HG02678 (cell line): ENCODE data around the gene ZC3H12A.
"Not testable (repeated sequence)": the region's sequence is repeated elsewhere in the genome, so short reads cannot be mapped to it uniquely, and the experiment has no call there.

Source experiments
- ATAC-seq: cut with Tn5 transposase; IDR thresholded peaks from one replicate; pipeline ENCODE4 v1.9.1; 2021; ENCODE audit warnings: mild to moderate bottlenecking, moderate library complexity; ENCODE audit not compliant: unreplicated experiment

ZC3H12A gene

DNA sequence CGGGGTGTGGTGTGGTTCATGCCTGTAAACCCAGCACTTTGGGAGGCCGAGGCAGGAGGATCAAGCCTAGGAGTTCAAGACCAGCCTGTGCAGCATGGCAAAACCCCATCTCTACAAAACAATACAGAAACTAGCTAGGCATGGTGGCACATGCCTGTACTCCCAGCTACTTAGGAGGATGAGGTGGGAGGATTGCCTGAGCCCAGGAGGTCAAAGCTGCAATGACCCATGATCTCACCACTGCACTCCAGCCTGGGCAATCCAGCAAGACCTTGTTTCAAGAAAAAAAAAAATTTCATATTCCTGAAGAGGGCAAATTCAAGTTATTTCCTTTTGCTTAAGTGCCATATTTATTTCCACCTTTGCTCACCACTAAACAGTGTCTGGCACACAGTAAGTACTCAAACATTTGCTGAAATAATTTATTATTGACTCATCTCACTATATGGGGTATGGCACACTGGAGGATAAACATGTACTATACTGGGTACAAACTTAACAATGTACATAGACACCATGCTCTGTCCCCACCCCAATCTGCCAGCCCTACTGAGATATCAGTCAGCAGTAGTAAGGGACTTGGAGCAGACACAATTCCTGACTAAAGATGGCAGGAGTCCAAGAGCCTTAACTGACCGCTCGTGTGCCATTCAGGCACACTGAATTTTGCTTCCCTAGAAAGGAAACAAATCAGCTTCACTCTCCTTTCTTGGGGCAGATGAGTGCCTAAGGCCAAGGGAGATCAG lies 24.7 kb downstream of the ZC3H12A start:
- ATAC-seq = no peak

DNA sequence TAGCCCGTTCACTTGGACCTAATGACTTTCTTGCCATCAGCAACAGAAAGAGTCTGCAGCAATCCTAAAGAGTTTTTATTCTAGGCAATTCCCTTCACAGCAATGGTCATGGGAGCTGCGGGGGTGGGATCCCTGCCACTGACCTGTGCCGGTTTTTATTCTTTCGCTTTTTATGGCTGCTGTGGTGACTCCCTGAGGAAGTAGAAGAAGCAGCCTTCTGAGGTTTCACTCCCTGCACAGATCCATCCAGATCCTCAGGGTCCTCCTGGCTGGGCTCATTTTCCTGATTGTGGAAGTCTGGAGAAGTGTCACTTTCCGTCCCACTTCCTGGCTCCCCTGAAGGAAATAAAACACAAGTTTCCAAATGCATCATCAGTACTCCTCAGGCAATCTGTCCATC lies 27.3 kb downstream of the ZC3H12A start:
- no peak for ATAC-seq

DNA sequence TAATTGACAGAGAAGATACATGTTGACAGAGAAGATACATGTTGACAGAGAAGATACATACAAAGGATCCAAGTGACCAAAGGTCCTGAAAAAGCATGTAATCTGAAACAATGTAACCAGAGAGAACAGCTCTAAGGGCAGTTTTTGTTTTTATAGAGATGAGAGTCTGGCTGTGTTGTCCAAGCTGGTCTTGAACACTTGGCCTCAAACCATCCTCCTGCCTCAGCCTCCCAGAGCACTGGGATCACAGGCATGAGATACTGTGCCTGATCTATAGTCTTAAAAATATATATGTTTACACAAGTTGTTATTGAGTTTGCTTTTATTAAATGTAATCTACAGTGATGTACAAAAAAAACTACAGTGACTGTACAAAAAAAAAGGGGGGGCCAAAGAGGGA lies 27.7 kb downstream of the ZC3H12A start:
- ATAC-seq = no peak

DNA sequence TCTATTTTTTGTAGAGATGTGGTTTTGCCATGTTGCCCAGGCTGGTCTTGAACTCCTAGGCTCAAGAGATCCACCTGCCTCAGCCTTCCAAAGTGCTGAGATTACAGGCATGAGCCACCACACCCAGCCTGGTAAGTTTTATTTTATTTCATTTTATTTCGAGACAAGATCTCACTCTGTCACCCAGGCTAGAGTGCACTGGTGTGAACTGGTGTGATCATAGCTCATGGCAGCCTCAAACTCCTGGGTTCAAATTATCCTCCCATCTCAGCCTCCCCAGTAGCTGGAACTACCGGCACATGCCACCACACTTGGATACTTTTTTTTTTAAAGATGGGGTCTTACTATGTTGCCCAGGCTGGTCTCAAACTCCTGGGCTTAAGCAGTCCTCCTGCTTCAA lies 28.4 kb downstream of the ZC3H12A start:
- not testable (repeated sequence) for ATAC-seq

DNA sequence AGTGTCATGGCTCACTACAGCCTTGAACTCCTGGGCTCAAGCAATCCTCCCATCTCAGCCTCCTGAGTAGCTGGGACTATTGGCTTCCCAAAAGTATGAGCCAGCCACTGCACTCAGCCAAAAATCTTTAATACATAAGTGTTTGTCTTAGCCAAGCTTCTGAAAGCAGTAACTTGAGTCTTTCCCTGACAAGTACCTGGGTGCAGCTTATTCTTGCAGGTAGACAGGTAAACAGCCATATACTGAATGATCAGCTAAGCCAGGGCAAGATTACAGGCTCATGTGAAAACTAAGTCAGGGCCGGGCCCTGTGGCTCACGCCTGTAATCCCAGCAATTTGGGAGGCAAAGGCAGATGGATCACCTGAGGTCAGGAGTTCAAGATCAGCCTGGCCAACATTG lies 32.4 kb downstream of the ZC3H12A start:
- ATAC-seq = no peak

DNA sequence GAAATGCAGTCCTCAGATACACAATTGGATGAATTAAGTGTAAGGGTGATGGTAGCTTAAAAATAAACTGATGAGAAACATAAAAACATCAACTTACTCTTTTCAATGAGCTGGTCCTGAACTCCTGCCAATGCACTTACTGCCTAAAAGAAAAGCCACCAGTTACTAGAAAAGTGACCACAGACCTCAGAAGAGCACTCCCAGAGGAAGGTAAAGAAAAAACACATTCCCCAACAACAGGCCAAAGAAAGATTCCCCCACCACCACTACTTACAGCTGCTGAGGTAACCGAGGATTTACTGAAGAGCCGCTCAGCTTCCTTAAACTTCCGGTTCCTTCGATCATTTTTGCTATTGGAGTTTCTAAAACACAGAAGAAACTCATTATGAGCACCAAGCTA lies 34.8 kb downstream of the ZC3H12A start:
- ATAC-seq = no peak

DNA sequence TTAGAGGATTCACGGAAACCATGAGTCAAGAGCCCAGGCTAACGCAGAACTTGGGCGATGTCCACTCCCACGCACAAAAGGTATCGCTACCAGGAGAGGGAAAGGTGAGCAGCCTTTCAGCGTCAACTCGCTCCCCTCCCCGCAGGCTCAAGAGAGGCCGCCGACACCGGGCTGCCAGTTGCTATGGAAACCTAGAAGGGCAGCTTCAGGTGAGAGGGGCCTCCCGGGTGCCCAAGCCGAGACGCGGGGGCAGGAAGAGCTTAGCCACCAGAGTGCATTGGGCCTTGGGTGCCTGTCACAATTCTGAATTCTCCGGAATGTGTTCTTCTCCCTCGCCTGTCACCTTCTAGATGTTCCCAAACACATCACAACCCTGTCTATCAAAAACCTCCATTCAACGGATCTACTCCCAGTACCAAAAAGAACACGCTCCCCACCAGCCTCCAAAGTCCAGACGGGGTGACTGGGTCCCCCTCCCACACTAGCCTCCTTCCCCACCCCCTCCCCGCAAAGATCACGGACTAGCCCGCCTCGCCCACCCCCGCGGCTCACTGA lies 39.5 kb downstream of the ZC3H12A start:
- no peak for ATAC-seq

DNA sequence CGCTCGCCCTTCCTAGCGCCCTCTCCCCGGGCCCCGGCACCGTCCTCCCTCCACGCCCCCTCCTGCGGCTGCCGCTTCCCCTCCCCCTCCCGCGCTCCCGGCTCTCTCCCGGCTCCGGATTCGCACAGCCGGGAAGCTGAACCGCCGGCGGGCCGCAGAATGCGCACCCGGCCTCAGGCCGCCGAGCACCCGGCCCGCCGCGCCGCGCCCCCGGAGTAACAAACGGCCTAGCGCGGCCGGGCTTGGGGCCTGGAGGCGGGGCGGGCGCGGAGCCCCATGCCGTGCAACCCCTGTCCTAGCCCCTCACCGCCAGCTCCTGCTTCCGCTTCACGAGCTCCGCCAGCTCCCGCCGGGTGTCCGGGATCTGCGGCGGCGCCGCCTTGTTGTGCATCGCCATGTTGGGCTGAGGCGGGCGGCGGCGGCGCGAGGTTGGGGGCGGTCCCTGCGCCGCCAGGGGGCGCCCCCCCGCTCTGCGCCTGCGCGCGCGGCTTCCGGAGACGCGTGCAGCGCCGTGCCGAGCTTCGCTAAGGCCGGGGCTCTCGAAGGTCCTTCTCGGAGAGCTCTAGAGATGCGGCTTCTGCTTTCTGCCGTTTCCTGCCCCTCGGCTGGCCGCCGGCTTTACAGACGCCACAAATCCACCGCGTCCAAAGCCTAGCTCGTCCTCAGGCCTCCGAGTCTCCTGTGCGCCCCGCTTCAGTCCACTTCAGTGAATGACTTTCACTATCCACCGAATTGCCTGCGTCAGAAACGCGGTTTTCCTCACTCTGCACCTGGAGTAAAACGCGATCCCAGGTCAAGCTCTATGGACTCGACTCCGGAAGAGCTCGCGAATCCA lies 40.2 kb downstream of the ZC3H12A start, which contains the start of gene MEAF6:
MEAF6 (minus strand) TSS at position 417 of the 835 bp plus-strand sequence; CDS start at position 397, 20 bp downstream.
- ATAC-seq = peak; percentile 93

DNA sequence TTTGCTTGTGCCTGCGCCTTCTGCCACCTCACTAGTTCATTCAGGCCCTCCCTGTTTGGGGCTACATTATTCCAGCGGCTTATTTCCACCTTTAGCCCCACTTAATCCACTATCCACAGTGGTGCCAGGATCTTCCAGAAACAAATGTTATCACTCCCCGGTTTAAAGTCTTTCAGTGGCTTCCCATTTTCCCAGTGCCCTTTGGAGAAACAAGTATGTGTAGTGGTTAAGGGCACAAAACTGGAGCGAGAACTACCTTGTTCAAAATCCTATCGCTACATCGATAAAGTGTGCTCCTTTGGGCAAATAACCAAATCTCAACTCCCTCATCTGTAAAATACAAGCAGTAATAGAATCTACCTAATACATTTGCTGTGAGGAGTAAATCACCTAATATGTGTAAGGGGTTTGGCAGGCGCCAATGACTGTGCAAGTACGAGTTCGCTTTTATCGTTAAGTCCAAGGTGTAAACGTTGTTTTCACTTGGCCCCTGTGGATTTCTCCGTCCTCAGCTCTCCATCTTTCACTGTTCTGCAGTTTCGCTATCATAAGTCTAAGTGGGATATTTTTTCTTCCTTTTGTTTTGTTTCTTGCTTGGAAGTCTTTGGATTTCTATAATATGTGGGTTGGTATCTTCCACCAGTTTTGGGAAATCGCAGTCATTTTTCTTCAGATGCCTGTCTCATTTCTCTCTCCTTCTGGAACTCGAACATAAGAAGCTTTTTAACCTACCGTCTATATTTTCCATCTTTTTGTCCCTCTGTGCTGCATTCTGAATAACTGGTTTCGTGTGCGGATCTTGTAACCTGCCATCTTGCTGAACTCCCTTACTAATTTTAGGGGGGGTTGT lies 41.0 kb downstream of the ZC3H12A start:
- no peak for ATAC-seq

DNA sequence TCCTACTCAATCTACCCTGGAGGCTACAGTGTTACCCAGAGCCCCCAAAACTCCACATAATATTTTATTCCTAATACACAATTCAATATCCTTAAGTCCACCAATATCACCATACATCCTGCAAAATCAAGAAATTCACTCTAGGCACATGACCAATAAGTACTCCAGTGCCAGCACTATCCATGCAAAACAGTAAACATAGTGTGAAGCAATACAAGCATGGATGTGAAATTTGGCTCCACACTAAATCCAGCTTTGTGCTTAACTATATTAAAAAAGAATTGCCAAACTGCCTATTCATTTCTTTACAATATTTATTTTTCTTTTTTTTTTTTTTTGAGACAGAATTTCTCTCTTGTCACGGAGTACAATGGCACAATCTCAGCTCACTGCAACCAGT lies 43.2 kb downstream of the ZC3H12A start:
- ATAC-seq = no peak

DNA sequence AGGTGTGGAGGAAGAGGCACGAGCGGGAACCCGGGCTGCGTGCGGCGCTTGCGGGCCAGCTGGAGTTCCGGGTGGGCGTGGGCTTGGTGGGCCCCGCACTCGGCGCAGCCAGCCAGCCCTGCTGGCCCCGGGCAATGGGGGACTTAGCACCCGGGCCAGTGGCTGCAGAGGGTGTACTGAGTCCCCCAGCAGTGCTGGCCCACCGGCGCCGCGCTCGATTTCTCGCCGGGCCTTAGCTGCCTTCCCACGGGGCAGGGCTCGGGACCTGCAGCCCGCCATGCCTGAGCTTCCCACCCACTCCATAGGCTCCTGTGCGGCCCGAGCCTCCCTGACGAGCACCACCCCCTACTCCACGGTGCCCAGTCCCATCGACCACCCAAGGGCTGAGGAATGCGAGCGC lies 43.9 kb downstream of the ZC3H12A start:
- ATAC-seq = not testable (repeated sequence)

DNA sequence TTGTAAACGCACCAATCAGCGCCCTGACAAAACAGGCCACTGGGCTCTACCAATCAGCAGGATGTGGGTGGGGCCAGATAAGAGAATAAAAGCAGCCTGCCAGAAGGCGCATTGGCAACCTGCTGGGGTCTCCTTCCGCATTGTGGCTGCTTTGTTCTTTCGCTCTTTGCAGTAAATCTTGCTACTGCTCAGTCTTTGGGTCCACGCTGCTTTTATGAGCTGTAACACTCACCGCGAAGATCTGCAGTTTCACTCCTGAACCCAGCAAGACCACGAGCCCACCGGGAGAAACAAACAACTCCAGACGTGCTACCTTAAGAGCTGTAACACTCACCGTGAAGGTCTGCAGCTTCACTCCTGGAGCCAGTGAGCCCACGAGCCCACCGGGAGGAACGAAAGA lies 44.5 kb downstream of the ZC3H12A start:
- ATAC-seq = not testable (repeated sequence)

DNA sequence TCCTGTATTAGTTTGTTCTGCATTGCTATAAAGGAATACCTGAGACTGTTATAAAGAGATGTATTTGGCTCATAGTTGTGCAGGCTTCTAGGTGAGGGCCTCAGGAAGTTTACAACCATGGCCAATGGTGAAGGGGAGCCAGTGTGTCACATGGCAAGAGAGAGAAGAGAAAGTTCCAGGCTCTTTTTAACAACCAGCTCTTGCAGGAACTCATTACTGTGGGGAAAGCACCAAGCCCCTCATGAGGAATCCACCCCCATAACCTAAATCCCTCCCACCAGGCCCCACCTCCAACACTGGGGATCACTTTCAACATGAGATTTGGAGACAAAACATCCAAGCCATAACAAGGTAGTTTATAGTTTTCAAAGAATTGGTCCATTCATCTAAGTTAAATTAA lies 45.2 kb downstream of the ZC3H12A start:
- no peak for ATAC-seq

DNA sequence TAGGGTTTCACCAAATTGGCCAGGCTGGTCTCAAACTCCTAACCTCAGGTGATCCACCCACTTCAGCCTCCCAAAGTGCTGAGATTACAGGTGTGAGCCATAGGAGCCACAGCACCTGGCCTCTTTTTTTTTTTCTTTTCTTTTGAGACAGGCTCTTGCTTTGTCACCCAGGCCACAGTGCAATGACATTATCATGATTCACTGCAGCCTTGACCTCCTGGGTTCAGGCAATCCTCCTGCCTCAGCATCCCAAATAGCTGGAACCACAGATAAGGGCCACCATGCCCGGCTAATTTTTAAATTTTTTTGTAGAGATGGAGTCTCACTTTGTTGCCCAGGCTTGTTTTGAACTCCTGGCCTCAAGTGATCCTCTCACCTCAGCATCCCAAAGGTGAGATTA lies 55.5 kb downstream of the ZC3H12A start:
- not testable (repeated sequence) for ATAC-seq

DNA sequence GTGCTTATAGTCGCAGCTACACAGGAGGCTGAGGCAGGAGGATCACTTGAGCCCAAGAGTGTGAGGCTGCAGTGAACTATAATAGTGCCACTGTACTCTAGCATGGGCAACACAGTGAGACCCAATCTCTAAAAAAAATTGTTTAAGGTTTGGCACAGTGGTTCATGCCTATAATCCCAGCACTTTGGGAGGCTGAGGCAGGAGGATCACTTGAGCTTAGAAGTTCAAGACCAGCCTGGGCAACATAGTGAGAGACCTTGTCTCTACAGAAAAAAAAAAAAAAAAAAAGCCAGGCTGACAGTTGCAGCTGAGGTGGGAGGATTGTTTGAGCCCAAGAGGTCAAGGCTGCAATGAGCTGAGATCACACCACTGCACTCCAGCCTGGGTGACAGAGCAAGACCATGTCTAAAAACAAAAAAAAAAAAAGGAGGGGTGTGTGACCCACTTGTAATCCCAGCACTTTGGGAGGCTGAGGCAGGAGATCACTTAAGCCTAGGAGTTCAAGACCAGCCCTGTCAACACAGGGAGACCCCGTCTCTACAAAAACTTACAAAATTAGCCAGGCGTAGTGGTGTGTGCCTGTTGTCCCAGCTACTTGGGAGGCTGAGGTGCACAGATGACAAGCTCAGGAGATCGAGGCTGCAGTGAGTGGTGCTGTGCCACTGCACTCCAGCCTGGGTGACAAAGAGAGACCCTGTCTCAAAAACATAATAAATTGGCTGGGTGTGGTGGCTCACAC lies 58.2 kb downstream of the ZC3H12A start:
- not testable (repeated sequence) for ATAC-seq

DNA sequence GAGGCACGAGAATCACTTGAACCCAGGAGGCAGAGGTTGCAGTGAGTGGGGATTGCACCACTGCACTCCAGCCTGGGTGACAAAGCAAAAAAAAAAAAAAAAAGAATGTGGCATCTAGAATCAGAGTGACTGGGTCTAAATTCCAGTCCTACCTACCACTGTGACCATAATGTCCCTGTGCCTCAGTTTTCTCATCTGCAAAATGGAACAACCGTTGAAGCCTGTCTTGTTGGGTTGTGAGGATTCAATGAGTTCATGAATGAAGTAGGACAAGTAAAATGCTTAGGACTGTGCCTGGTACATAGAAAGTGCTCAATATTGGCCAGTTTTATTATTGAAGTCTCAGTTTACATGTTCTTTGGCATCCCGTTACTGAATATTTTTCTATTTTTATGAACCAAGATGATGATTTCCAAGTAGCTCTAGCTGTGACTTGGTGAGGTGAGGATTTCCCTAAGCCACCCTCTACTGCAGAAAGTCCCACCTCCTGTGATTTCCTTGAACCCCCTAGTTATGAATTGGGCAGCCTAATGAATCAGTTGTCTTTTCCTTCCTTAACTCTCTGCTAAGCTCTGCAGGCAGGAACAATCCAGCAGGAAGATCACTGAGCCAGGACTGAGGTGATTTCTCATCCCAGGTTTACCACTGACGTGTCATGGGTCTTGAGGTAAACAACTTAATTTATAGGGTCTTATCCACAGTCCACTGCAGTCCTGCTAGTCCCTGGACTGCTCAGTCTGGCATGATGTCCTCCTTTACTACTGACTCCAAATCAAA lies 59.1 kb downstream of the ZC3H12A start:
- no peak for ATAC-seq
